Endodermal cell (in vitro differentiated cells): ENCODE measurements around the gene AKT3. TPM values are rescaled to one million over a fixed set of nuclear protein-coding genes. Genes with fewer than 3 reads are reported as not detected.
A peak's percentile ranks its signal among the peaks of the same experiment; 100 is the strongest.

Experiments used
- DNase-seq: peaks from one replicate; pipeline ENCODE4 v3.0.0-alpha.2; 2017
- H3K27ac ChIP-seq: 2 replicates; pipeline ENCODE4 v1.5.1; 2013; ENCODE audit warnings: mild to moderate bottlenecking, low read depth, low read length, moderate library complexity
- H3K27me3 ChIP-seq: 2 replicates; pipeline ENCODE4 v1.6.1; 2013; ENCODE audit warnings: mild to moderate bottlenecking, low read length, moderate library complexity; ENCODE audit not compliant: insufficient read depth, control insufficient read depth, poor library complexity, severe bottlenecking
- H3K36me3 ChIP-seq: 2 replicates; pipeline ENCODE4 v1.7.0; 2013; ENCODE audit warnings: mild to moderate bottlenecking, low read length, moderate library complexity; ENCODE audit not compliant: control insufficient read depth, insufficient read depth
- H3K4me1 ChIP-seq: one replicate; pipeline ENCODE4 v1.7.0; 2013; ENCODE audit warnings: low read length; ENCODE audit not compliant: control insufficient read depth, insufficient read depth
- H3K4me3 ChIP-seq: 2 replicates; pipeline ENCODE4 v1.5.1; 2013; ENCODE audit warnings: mild to moderate bottlenecking, low read length, moderate library complexity
- H3K9ac ChIP-seq: 2 replicates; pipeline ENCODE4 v1.6.1; 2013; ENCODE audit warnings: mild to moderate bottlenecking, low read length, moderate library complexity; ENCODE audit not compliant: poor library complexity, severe bottlenecking; ENCODE audit errors: extremely low read depth
- H3K9me3 ChIP-seq: 2 replicates; pipeline ENCODE4 v1.6.1; 2013; ENCODE audit warnings: mild to moderate bottlenecking, low read length, moderate library complexity; ENCODE audit not compliant: control insufficient read depth
- H3K27ac Mint-ChIP-seq: 2 replicates; pipeline ENCODE4 v1.8.0; 2020; ENCODE audit warnings: mixed read lengths
- H3K27me3 Mint-ChIP-seq: 2 replicates; pipeline ENCODE4 v1.8.0; 2021; ENCODE audit warnings: mild to moderate bottlenecking, mixed read lengths; ENCODE audit not compliant: insufficient read depth
- H3K36me3 Mint-ChIP-seq: 2 replicates; pipeline ENCODE4 v1.8.0; 2020; ENCODE audit warnings: low read depth, mixed read lengths
- H3K4me1 Mint-ChIP-seq: 2 replicates; pipeline ENCODE4 v1.8.0; 2020; ENCODE audit warnings: mixed read lengths
- H3K4me3 Mint-ChIP-seq: 2 replicates; pipeline ENCODE4 v1.8.0; 2020; ENCODE audit warnings: mild to moderate bottlenecking, moderate library complexity, mixed read lengths
- H3K9me3 Mint-ChIP-seq: 2 replicates; pipeline ENCODE4 v1.8.0; 2020; ENCODE audit warnings: mild to moderate bottlenecking, mixed read lengths
- WGBS, 2 experiments: methylation state at CpG; one replicate each; pipeline versions ENCODE4 v1.1.5 to v1.1.7; 2013; ENCODE audit warnings: missing lambda C conversion rate in 2 of 2, mixed read lengths in 1 of 2; ENCODE audit not compliant: insufficient coverage in 1 of 2, insufficient read length in 1 of 2; 5-methylcytosine and 5-hydroxymethylcytosine counted together
- total RNA-seq, 2 donors: library from RNA; stranded (reverse); fragmentation: NEBNext Ultra II Directional in 1 of 2; extraction: Animal tissue kit (Norgen Biotek cat#: 25700) in 1 of 2; gene quantifications; 2 replicates in 1 of 2; 3 replicates in 1 of 2; pipeline ENCODE4 v1.2.1, GENCODE V29; 2021
- TF ChIP-seq, protein P1 (sequence below): fragments of 200-600 bp; sonication (generic); conservative IDR thresholded peaks from 2 replicates; pipeline ENCODE4 v1.5.0; 2021; ENCODE audit warnings: antibody characterized with exemption, mild to moderate bottlenecking

AKT3 gene
- total RNA-seq, 2 donors from 2014 or later = 38.2 to 49.1 TPM

DNA sequence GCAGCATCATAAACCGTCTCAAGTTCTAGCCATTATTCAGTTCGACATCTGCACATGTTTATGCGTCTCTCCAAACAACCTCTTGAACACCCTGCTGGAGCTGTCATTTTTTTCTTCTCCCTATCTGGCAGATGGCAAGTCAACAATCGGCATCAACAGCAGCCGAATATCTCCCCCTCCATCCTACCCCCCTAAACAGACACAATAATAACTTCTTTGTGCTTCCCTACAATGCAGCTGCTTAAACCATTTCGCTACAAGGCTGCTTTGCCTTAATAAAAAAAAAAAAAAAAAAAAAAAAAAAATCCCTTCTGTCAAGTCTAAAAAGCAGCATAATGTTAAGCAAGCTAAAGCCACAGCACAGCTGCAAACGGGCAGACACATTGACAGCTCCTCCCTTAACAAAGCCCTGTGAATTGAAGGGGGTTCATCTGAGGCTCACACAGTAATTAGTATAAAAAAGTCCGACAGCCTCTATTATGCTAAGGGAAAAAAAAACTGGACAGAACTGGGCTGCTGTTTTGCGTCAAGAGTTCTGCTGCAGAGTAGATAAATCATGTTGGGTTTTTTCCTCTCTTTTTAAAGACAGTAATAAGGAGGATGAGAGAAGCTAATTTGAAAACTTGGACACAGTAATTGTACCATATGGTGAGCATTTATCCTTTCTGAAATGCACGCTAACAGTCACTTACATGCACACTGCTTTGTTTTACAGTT, 136.4 kb downstream of the AKT3 start:
- H3K4me3 ChIP-seq = no peak overlapping the region
- no peaks in the 10 kb centered on the region for H3K36me3 Mint-ChIP-seq
- no peak overlapping the region for H3K9ac ChIP-seq
- peak overlapping the region; percentile 98 for H3K27ac ChIP-seq
- H3K27me3 Mint-ChIP-seq = no peaks in the 10 kb centered on the region
- no peaks in the 10 kb centered on the region for H3K36me3 ChIP-seq
- TF ChIP-seq, protein P1, sequence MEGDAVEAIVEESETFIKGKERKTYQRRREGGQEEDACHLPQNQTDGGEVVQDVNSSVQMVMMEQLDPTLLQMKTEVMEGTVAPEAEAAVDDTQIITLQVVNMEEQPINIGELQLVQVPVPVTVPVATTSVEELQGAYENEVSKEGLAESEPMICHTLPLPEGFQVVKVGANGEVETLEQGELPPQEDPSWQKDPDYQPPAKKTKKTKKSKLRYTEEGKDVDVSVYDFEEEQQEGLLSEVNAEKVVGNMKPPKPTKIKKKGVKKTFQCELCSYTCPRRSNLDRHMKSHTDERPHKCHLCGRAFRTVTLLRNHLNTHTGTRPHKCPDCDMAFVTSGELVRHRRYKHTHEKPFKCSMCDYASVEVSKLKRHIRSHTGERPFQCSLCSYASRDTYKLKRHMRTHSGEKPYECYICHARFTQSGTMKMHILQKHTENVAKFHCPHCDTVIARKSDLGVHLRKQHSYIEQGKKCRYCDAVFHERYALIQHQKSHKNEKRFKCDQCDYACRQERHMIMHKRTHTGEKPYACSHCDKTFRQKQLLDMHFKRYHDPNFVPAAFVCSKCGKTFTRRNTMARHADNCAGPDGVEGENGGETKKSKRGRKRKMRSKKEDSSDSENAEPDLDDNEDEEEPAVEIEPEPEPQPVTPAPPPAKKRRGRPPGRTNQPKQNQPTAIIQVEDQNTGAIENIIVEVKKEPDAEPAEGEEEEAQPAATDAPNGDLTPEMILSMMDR = no peak
- H3K4me3 Mint-ChIP-seq = no peak overlapping the region
- no peaks in the 10 kb centered on the region for H3K4me1 ChIP-seq
- no peaks in the 10 kb centered on the region for H3K9me3 ChIP-seq
- H3K27me3 ChIP-seq = no peaks in the 10 kb centered on the region
- WGBS, 2 experiments = 22 to 69% methylated on average over 4 to 10 of the region's 10 CpGs
- no peaks in the 10 kb centered on the region for H3K9me3 Mint-ChIP-seq
- H3K4me1 Mint-ChIP-seq = peaks cover 12% of the 10 kb centered on the region
- no peak for DNase-seq
- H3K27ac Mint-ChIP-seq = no peak overlapping the region

DNA sequence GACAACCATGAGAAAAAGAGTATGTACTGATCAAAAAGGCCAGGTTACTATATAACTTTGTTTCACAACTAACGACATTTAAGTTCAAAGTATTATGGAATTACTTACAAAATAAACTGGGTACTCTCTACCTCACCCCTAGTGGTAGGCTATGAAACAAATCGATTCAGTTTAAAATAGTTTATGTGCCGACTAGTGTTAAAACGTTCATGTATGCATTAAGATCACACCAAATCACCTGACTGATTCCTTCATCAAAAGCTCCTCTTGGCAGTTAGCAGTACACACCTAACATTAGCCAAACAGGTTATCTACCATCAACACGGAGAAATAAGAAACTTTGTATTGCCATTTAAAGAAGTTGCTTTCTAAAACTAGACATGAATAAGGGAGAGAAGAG, 137.1 kb downstream of the AKT3 start:
- Histone ChIP-seq H3K27me3 (no peaks in the 10 kb centered on the region), H3K27ac (peak overlapping the region; percentile 98), H3K9ac (no peak overlapping the region), H3K4me3 (no peak overlapping the region), H3K36me3 (no peaks in the 10 kb centered on the region), H3K4me1 (no peaks in the 10 kb centered on the region), H3K9me3 (no peaks in the 10 kb centered on the region)
- no peak overlapping the region for H3K27ac Mint-ChIP-seq
- 57 to 84% methylated on average over 3 to 4 of the region's 5 CpGs for WGBS, 2 experiments
- no peak overlapping the region for H3K4me3 Mint-ChIP-seq
- no peak for DNase-seq
- no peaks in the 10 kb centered on the region for H3K9me3 Mint-ChIP-seq
- peaks cover 12% of the 10 kb centered on the region for H3K4me1 Mint-ChIP-seq
- TF ChIP-seq, protein P1 = peak; percentile 60
- H3K36me3 Mint-ChIP-seq = no peaks in the 10 kb centered on the region
- H3K27me3 Mint-ChIP-seq = no peaks in the 10 kb centered on the region

DNA sequence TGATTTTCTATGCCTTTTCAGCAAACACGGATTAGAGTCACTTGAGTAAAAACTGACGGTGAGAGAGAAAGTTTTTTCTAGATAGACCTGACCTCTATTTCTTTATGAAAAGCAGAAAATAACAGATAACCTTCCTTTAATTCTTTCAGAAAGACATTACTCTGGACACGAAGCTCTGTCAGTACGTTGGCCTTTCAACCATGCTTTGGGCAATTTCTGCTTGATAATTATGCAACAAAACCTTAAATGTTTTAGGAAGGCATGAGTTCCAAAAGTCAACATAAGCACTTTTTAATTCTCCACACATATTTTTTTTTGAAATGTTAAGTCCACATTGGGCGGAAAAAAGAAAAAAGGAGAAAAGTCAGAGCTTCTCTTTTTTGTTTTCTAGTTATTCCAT, 137.8 kb downstream of the AKT3 start:
- 82 to 85% methylated on average over 2 to 5 of the region's 5 CpGs for WGBS, 2 experiments
- Histone ChIP-seq H3K4me3 (no peak overlapping the region), H3K9me3 (no peaks in the 10 kb centered on the region), H3K9ac (no peak overlapping the region), H3K27ac (peak overlapping the region; percentile 98), H3K4me1 (no peaks in the 10 kb centered on the region), H3K36me3 (no peaks in the 10 kb centered on the region), H3K27me3 (no peaks in the 10 kb centered on the region)
- Mint-ChIP-seq H3K4me1 (peaks cover 12% of the 10 kb centered on the region), H3K9me3 (no peaks in the 10 kb centered on the region), H3K27ac (no peak overlapping the region), H3K27me3 (no peaks in the 10 kb centered on the region), H3K4me3 (no peak overlapping the region), H3K36me3 (no peaks in the 10 kb centered on the region)
- TF ChIP-seq, protein P1 = no peak
- no peak for DNase-seq
